Ishikawa (cell line): ENCODE results near the gene UBA1.

Source experiments
- CEBPB ChIP-seq: IDR thresholded peaks from 2 replicates; pipeline ENCODE4 v1.6.1; 2012
- CREB1 ChIP-seq: IDR thresholded peaks from 2 replicates; pipeline ENCODE4 v1.6.1; 2012; ENCODE audit warnings: low read depth
- EGR1 ChIP-seq: IDR thresholded peaks from 2 replicates; pipeline ENCODE4 v1.6.1; 2012
- EP300 ChIP-seq: IDR thresholded peaks from 2 replicates; pipeline ENCODE4 v1.6.1; 2012; ENCODE audit warnings: borderline replicate concordance
- FOXM1 ChIP-seq: IDR thresholded peaks from 2 replicates; pipeline ENCODE4 v1.6.1; 2012; ENCODE audit warnings: low read depth, borderline replicate concordance
- MAX ChIP-seq: IDR thresholded peaks from 2 replicates; pipeline ENCODE4 v1.6.1; 2012
- NFIC ChIP-seq: IDR thresholded peaks from 2 replicates; pipeline ENCODE4 v1.6.1; 2012
- RAD21 ChIP-seq: IDR thresholded peaks from 2 replicates; pipeline ENCODE4 v1.6.1; 2012; ENCODE audit warnings: low read depth
- REST ChIP-seq: IDR thresholded peaks from 2 replicates; pipeline ENCODE4 v1.6.1; 2012; ENCODE audit warnings: low read depth, mild to moderate bottlenecking
- TAF1 ChIP-seq: IDR thresholded peaks from 2 replicates; pipeline ENCODE4 v1.6.1; 2012; ENCODE audit warnings: low read depth, mild to moderate bottlenecking
- TCF12 ChIP-seq: IDR thresholded peaks from 2 replicates; pipeline ENCODE4 v1.6.1; 2012; ENCODE audit warnings: low read depth
- TEAD4 ChIP-seq: IDR thresholded peaks from 2 replicates; pipeline ENCODE4 v1.6.1; 2012
- USF1 ChIP-seq: IDR thresholded peaks from 2 replicates; pipeline ENCODE4 v1.6.1; 2012
- YY1 ChIP-seq: IDR thresholded peaks from 2 replicates; pipeline ENCODE4 v1.6.1; 2012; ENCODE audit warnings: low read depth
- ZBTB7A ChIP-seq: IDR thresholded peaks from 2 replicates; pipeline ENCODE4 v1.6.1; 2012; ENCODE audit warnings: low read depth

UBA1 gene

GRCh38 chrX:47166126-47166525, 27.5 kb upstream of the UBA1 start:
- TF ChIP-seq USF1, result no peak
- TF ChIP-seq CREB1, result no peak
- TF ChIP-seq NFIC, result no peak

GRCh38 chrX:47168495-47169073, 25.0 kb upstream of the UBA1 start:
- TF ChIP-seq RAD21, result no peak
- no peak for TF ChIP-seq TEAD4
- TF ChIP-seq REST, result no peak
- TF ChIP-seq TAF1, result no peak
- TF ChIP-seq NFIC, result no peak
- no peak for TF ChIP-seq TCF12
- TF ChIP-seq USF1, result no peak
- no peak for TF ChIP-seq EP300
- no peak for TF ChIP-seq EGR1
- TF ChIP-seq FOXM1, result no peak
- no peak for TF ChIP-seq CEBPB

- TF ChIP-seq CREB1 (no peak), YY1 (no peak), RAD21 (no peak), TCF12 (no peak), TEAD4 (no peak), EGR1 (no peak), CEBPB (no peak), USF1 (no peak), REST (no peak), ZBTB7A (no peak), FOXM1 (no peak), NFIC (no peak), EP300 (no peak), MAX (no peak), TAF1 (no peak)
Measured at GRCh38 chrX:47169273-47169672, 24.4 kb upstream of the UBA1 start.

- no peak for TF ChIP-seq USF1
- no peak for TF ChIP-seq FOXM1
- TF ChIP-seq NFIC, result no peak
Measured at GRCh38 chrX:47169726-47170515, 23.7 kb upstream of the UBA1 start.

- no peak for TF ChIP-seq TAF1
- TF ChIP-seq ZBTB7A, result no peak
- TF ChIP-seq CREB1, result no peak
- no peak for TF ChIP-seq RAD21
- no peak for TF ChIP-seq CEBPB
- no peak for TF ChIP-seq EP300
- TF ChIP-seq FOXM1, result no peak
- TF ChIP-seq NFIC, result no peak
- TF ChIP-seq YY1, result no peak
Measured at GRCh38 chrX:47170861-47171692, 22.6 kb upstream of the UBA1 start.
